ENCODE data around the gene CLIP4. TPM values are rescaled to one million over a fixed set of nuclear protein-coding genes. Genes with fewer than 3 reads are reported as not detected.

The CLIP4 gene
- total and polyA plus RNA-seq, 2 of the 4 experiments (the other 2 are of a cell fraction), result 29.7 to 66.3 TPM

- no peak overlapping the region for H2AK9ac ChIP-seq (replicated peaks; ENCODE audit: low read depth, low read length, poor library complexity)
- no peak overlapping the region for H3K9ac ChIP-seq (ENCODE audit: low read depth, low read length)
- BruUV-seq (replicated peaks), result no TSS peak
- no peak for ATAC-seq (ENCODE audit: low read depth)
- peaks cover 28% of the 10 kb centered on the region for H3K4me1 ChIP-seq (ENCODE audit: control insufficient read depth, insufficient read depth, low read length)
- H2BK15ac ChIP-seq (ENCODE audit: low read depth, low read length), result peak overlapping the region; percentile 70; the same call in 2 of the 3 replicates
- TF ChIP-seq POLR2A (IDR thresholded peaks at IDR 0.05; ENCODE audit: low read depth, low read length) (no peak), MAZ (IDR thresholded peaks at IDR 0.05; ENCODE audit: borderline replicate concordance, low read depth, low read length) (no peak), RCOR1 (IDR thresholded peaks at IDR 0.05; ENCODE audit: insufficient replicate concordance, low read length) (no peak), BHLHE40 (IDR thresholded peaks at IDR 0.05; ENCODE audit: low read depth, low read length) (no peak), CTCF (conservative IDR thresholded peaks at IDR 0.05; ENCODE audit: low read depth, low read length) (no peak), USF2 (IDR thresholded peaks at IDR 0.05; ENCODE audit: low read depth, low read length) (no peak), RAD21 (IDR thresholded peaks at IDR 0.05; ENCODE audit: low read length) (no peak), RFX5 (IDR thresholded peaks at IDR 0.05; ENCODE audit: low read depth, low read length) (no peak), NFE2L2 (IDR thresholded peaks at IDR 0.05; ENCODE audit: low read depth, low read length) (no peak), MXI1 (IDR thresholded peaks at IDR 0.05; ENCODE audit: borderline replicate concordance, low read depth, low read length) (no peak), SMC3 (IDR thresholded peaks at IDR 0.05; ENCODE audit: low read depth, low read length) (no peak)
- H2BK120ac ChIP-seq (ENCODE audit: low read depth, low read length), result peak overlapping the region; percentile 32
- peaks cover 11% of the 10 kb centered on the region for H3K9me1 ChIP-seq (ENCODE audit: insufficient read depth, low read length)
- no peaks in the 10 kb centered on the region for H4K20me1 ChIP-seq (ENCODE audit: insufficient read depth, low read length)
- no peaks in the 10 kb centered on the region for H3K9me3 ChIP-seq (ENCODE audit: control insufficient read depth, insufficient read depth, low read length)
- H3K79me1 ChIP-seq (ENCODE audit: low read depth in 1 of 2, low read length in 2 of 2), result peaks cover 0 to 12% of the 10 kb centered on the region in 2 experiments; a peak in 2 of 4 replicates
- 0 out of 2 replicates have a peak overlapping the region, but pooled peaks have one; percentile 15 for H2AK5ac ChIP-seq (ENCODE audit: low read depth, low read length)
- in situ Hi-C loops (cut with MboI; ENCODE audit: low sequenced_read_pairs) (no loop called here), dilution Hi-C loops (cut with HindIII; ENCODE audit: low sequenced_read_pairs, unreplicated experiment) (no loop called here), intact Hi-C loops (cut with micrococcal nuclease) (loop anchor here (5.0 kb wide), 1 partner anchor 129 kb away; the partner anchor contains the start of gene TOGARAM2)
- peak overlapping the region; percentile 65 for H2BK20ac ChIP-seq (ENCODE audit: low read depth, low read length)
- no peak overlapping the region for H3K4me3 ChIP-seq (ENCODE audit: insufficient read depth, low read depth, low read length)
- no peak overlapping the region for H2AFZ ChIP-seq (replicated peaks; ENCODE audit: low read length, poor library complexity)
- no peak overlapping the region for H4K5ac ChIP-seq (ENCODE audit: low read depth, low read length)
- H3K56ac ChIP-seq (ENCODE audit: extremely low read depth, insufficient read depth, low read length), result no peak overlapping the region
- no peak overlapping the region for H2BK5ac ChIP-seq (ENCODE audit: low read depth, low read length, poor library complexity, severe bottlenecking)
- no peak overlapping the region for H4K91ac ChIP-seq (ENCODE audit: insufficient read depth, low read depth, low read length)
- H3K18ac ChIP-seq (ENCODE audit: low read depth, low read length), result no peak overlapping the region
- no peaks in the 10 kb centered on the region for H3K27me3 ChIP-seq (ENCODE audit: control insufficient read depth, insufficient read depth, low read length)
- H3K36me3 ChIP-seq (ENCODE audit: control insufficient read depth, insufficient read depth, low read length), result no peaks in the 10 kb centered on the region
- H3K27ac ChIP-seq (ENCODE audit: insufficient read depth, low read length), result no peak overlapping the region
- no peak overlapping the region for H4K8ac ChIP-seq (ENCODE audit: low read depth in 2 of 2, low read length in 2 of 2)
- H3K4me2 ChIP-seq (ENCODE audit: low read depth, low read length), result no peak overlapping the region
- H3K23ac ChIP-seq (ENCODE audit: low read depth, low read length), result peak overlapping the region; percentile 38; the same call in 1 of the 2 replicates
- ChIA-PET POLR2A (ENCODE audit: unreplicated experiment) (no interaction called here), CTCF (no interaction called here)
- 83% methylated on average over 2 of the region's 4 CpGs; no CpG with 5 or more reads in 1 of the 2 experiments for WGBS, 2 experiments (ENCODE audit: extremely low coverage in 2 of 2, insufficient read length in 1 of 2)
- 0 out of 2 replicates have a peak overlapping the region, but pooled peaks have one; percentile 3 for H3K14ac ChIP-seq (replicated peaks; ENCODE audit: low read depth, low read length)
- peak; percentile 36 for DNase-seq
- no peak overlapping the region for H3K4ac ChIP-seq (ENCODE audit: low read depth, low read length)
Observed at GRCh38 chr2:29110916-29111535, 4.2 kb upstream of the CLIP4 start.
